Measurements from ENCODE around the gene CNTN4.

GRCh38 chr3:2888592-2888991, 789.9 kb downstream of the CNTN4 start:
- no peak for TF ChIP-seq CTCF (IDR thresholded peaks at IDR 0.05)
- no peak for TF ChIP-seq POLR2A (IDR thresholded peaks at IDR 0.05)

All from right lobe of liver (tissue), 4 donors.